Measurements from ENCODE around the gene VDAC2.
"Not testable (repeated sequence)": the region's sequence is repeated elsewhere in the genome, so short reads cannot be mapped to it uniquely, and the experiment has no call there.

VDAC2 gene

DNA sequence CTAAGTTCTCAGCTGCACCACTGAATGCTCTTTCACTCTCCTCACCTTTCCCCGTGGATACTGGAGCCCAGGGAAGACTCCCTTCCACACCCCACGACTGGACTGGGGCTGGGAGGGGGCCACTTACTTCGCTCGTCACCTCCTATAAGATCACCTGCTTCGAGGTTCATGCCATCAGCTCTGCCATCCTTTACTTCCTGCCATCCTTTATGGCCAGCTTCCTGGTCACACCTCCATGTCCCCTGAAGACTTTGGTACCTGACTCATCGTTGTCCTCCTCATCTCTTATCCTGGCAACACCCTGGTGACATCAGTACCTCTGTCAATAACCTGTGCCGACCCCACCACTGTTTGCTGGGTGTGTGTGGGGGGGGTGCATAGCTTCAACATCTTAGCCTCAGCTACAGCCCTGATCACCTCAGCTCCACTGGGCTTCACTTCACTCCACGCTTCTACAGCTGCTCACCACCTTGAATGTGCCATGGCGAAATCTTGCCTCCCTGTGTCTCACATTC lies 8.7 kb upstream of the VDAC2 start:
- no peak for DNase-seq (ENCODE audit: low read depth)

DNA sequence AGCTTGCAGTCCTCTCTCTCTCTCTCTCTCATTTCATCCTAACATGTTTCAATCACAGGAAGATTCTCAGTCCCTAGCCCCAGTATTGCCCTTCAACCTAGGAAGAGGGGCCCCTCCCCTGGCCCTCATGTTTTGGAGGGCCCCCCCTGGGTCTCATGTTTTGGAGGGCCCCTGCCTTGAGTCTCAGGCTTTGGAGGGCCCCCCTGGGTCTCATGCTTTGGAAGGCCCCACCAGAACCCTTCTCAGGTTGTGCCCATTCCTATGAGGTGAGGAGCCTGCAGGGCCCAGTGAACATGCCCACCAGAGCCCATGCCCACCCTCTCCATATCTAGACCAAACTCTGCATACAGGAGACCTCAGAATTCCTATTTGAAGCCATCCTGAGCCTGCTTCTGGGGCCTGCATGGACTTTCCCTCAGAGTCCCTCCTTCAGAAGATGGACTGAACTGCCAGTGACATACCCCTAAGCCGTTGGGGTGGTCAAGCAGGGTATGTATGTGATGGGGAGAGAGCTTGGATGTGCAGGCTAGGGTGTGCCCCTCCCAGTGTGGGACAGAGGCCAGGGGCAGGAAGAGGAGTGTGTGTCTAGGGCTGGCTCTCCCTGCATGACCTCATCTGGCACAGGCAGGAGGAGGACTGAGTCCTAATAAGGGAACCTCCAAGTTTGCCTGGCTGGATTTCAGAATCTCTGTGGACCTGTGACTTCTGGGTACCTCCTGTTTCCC lies 8.1 kb upstream of the VDAC2 start:
- DNase-seq (ENCODE audit: low read depth) = peak; percentile 54

DNA sequence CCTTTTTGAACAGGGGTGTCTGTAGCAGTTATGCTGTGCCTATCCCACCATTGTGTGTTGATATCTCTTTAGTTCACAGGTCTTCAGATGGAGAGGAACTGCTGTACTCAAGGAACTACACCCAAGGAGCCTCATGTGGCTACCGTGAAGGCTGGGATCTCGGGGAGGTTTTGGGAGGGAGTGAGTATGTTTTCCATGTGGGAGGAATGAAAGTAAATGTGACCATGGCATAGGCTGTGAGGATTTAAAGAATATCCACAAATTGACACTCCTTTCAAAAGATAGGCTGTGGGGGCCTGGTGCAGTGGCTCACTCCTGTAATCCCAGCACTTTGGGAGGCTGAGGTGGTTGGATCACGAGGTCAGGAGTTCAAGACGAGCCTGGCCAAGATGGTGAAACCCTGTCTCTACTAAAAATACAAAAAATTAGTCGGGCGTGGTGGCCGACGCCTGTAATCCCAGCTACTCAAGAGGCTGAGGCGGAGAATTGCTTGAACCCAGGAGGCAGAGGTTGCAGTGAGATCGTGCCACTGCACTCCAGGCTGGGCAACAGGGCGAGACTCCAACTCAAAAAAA lies 7.5 kb upstream of the VDAC2 start:
- not testable (repeated sequence) for DNase-seq (ENCODE audit: low read depth)

DNA sequence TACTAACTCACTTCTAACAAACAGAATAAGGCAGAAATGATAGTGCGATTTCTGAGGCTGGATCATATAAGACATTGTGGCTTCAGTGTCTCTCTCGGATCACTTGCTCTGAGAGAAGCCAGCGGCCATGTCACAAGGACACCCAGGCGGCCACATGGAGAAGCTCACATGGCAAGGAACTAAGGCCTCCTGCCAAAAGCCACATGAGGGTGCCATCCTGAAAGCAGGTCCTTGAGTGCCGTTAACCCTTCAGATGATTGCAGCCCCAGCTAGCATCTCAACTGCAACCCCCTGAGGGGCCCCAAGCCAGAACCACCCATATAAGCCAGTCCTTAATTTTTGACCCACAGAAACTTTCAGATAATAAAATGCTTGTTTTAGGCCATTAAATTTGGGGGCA lies 6.9 kb upstream of the VDAC2 start:
- no peak for DNase-seq (ENCODE audit: low read depth)

DNA sequence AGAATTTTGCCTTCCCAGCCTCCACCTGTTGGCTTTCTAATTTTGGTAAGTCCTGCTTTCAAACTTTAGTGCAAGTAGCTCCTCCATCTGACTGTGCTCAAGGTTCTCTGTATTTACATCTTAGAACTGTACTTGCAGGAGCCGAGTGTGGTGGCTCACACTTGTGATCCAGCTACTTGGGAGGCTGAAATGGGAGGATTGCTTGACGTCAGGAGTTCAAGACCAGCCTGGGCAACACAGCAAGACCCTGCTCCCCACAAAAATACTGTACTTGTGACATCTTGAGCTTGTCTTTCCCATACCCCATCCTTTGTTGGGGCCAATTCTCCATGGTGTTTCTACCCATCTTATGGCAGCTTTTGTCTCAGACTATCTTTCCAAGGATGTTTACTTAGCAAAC lies 4.7 kb upstream of the VDAC2 start:
- no peak for DNase-seq (ENCODE audit: low read depth)

DNA sequence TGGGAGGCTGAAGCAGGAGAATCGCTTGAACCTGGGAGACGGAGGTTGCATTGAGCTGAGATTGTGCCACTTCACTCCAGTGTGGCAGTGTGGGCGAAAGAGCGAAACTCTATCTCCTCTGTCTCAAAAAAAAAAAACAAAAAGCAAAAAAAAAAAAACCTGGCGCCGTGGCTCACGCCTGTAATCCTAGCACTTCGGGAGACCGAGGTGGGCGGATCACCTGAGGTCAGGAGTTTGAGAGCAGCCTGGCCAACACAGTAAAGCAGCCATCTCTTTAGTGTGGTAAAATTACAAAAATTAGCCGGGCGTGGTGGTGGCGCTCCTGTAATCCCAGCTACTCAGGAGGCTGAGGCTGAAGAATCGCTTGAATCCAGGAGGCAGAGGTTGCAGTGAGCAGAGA lies 4.0 kb upstream of the VDAC2 start:
- not testable (repeated sequence) for DNase-seq (ENCODE audit: low read depth)

DNA sequence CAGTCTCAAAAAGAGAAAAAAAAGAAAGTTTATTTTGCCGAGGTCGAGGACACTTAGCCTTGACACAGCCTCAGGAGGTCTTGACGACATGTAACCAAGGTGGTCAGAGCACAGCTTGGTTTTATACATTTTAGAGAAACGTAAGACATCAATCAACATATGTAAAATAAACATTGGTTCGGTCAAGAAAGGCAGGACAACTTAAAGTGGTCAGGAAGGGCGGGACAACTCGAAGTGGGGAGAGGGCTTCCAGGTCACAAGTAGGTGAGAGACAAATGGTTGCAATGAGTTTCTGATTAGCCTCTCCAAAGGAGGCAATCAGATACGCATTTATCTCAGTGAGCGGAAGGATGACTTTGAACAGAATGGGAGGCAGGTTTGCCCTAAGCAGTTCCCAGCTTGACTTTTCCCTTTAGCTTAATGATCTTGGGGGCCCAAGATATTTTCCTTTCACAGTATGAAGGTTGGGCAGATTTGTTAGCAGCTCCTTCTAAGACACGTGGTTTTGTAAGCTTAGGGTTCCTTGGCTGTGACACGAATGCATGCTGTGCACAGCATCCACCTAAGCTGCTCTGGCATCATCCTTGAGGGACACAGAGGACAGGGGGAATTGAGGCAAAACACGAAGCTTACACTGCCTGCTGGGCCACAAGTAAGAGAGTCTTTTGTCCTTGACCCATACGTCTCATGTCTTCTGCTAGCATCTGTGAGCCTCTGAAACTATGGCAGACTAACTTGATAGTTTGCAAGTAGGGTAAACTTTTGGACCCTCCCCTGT lies 3.3 kb upstream of the VDAC2 start:
- DNase-seq (ENCODE audit: low read depth) = no peak

DNA sequence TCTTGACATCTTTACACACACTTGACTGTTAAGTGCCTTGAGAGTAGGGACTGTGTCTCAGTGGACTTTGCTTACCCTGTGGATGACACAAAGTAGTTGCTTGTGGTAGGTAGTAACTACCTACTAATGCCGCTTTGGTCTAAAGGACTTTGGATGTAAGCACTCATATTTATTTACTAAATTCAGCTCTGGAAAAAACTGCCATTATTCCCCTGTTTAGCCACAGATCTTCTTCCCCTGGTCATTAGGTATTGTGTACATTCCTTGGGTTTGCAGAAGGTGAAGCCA lies 2.8 kb upstream of the VDAC2 start:
- no peak for DNase-seq (ENCODE audit: low read depth)

DNA sequence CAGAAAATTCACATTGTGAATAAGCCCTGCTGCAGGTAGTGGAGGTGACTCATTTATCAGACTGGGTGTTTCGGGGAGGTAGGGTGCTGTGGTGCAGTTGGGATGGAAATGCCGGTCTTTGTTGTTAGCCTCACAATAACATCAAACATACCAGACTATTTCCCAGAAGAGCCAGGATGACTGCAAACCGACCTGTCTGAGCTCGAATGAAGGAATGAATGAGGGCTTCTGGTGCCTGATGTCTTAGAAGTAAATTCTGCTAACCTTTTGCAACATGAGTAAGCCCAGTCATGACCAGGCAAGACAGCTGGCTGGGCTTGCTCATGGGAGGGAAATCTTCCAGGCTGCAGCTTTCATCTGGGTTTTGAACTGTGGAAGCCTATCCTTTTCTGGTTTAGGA lies 2.4 kb upstream of the VDAC2 start:
- DNase-seq (ENCODE audit: low read depth) = no peak

DNA sequence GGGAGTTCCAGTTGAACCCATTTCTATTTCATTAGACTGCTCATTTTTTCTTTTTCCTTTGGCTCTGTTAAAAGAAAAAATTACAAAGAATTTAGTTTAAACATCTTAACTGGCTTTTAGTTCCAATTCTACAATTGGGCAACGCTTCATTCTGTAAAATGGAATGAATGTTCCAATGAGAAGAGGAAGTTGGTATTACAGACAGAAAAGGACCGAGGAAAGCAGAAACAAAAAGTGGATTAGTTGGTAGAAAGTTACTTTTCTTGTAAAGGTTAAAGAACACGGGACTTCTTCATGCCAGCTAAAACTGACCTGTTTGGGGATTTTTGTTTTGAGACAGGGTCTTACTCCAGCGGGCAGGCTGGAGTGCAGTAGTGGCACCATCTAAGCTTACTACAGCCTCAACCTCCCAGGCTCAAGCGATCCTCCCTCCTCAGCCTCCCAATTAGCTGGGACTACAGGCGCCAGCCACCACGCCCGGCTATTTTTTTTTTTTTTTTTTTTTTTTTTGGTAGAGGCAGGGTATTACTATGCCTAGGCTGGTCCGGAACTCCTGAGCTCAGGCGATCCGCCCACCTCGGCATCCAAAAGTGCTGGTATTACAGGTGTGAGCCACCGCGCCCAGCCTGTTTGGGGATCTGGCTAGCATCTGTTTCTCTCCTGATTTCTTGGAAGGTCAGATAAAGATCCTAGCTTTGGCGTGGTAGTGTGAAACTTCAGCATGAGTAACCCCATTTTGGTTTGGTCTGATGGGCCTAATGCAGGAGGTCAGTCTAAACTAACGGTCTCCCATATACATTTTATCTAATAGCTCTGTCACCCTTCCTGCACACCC lies 1.3 kb upstream of the VDAC2 start:
- DNase-seq (ENCODE audit: low read depth) = no peak

DNA sequence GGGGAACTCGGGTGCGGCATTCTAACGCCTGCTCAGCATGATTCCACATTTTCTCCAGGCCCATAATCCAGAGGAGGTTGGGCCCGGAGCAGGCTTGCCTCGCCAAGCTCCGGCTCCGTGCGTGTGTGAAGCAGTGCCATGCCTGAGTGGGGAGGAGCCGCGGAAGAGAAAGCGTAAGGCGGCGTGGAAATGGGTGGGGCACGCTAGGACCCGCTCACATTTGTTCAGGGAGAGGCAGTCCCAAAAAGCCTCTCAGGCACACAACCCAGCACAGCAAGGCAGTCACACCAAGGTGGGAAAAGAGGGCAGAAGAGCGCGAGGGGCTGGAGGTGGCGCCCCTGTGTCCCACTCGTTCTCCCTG lies 695 bp upstream of the VDAC2 start:
- DNase-seq (ENCODE audit: low read depth) = peak; percentile 50

DNA sequence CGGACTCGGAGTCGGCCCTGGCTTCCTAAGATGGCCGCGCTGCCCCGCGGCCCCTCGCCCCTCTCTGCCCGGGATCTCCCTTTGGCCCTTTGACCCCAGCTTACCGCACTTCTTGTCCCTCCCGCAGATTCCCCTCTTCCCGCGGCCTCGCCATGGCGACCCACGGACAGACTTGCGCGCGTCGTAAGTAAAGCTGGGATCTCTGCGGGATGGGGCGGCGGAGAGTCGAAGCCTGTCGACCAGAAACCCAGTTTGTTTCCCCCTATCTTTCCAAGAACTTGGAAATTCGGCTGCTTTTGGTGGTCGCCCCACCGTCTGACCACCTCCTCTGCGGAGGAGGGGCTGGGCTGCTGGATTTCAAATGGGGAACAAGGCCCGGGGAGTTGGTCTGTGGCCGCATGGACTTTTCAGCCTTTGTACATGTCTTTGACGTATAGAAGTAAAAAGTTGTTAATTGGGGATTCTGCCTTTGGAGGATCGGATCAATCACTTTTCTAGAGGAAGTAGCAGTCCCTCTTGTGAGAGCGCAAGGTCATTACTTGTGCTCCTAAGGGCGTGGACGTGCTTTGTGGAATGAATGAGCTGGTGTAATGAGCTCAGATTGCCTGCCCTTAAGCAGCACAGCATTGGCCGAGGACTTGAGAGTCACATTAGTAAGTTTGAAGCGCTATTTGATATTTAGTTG lies 553 bp downstream of the VDAC2 start:
- DNase-seq (ENCODE audit: low read depth) = no peak

DNA sequence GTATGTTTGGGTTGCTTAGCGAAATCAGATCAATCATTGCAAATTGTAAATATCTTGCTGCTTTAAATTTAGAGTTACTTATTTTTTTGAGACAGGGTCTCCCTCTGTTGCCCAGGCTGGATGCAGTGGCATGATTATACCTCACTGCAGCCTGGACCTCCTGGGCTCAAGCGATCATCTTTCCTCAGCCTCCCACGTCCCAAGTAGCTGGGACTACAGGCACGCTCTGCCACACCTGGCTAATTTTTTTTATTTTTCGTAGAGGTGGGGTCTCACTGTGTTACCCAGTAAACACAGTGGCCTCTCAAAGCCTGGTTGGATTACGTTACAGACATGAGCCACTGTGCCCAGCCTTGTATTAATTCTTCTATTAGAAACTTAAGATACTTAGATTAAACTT lies 1.7 kb downstream of the VDAC2 start:
- DNase-seq (ENCODE audit: low read depth) = no peak

DNA sequence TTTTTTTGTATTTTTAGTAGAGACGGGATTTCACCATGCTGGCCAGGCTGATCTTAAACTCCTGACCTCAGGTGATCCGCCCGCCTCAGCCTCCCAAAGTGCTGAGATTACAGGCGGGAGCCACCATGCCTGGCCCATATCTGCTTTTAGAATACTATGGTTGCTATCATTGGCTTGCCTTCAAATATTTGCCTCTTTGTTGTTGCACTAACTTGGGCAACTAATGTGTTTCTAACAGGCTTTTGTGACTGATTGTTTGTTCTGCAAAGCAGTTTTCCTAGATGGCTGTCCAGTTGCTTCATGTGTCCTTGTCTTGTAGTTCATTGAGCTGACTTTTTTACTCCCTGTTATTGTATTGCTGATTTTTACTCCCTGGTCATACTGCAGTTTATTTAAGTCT lies 9.7 kb downstream of the VDAC2 start:
- no peak for DNase-seq (ENCODE audit: low read depth)

DNA sequence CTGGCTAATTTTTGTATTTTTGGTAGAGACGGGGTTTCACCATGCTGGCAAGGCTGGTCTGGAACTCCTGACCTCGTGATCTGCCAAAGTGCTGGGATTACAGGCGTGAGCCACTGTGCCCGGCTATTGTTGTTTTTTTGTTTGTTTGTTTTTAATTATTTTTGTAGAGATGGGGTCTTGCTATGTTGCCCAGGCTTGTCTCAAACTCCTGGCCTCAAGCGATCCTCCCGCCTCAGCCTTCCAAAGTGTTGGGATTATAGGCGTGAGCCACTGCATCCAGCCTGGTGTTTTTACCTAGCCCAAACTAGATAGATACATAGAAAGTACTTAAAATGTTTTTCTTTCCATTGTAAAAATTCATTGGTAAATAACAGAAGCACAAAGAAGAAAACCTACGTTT lies 10.9 kb downstream of the VDAC2 start:
- not testable (repeated sequence) for DNase-seq (ENCODE audit: low read depth)

DNA sequence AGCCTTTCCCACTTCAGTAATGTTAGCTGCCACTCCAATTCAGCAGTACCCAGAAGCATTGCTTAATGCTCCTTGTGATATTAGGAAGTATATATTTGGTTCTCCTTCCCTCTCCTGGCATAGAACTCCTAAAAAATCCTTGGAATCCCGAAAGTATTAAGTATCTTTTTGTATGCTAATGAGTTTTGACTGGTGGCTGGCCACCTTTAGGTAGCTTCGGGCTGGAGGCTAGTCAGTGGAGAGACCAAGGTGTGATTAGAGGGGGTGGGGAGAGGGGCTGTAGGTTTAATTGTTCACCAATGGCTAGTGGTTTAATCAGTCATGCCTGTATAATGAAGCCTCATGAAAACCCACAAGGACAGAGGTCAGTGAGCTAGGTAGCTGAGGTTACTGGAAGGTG lies 12.9 kb downstream of the VDAC2 start:
- no peak for DNase-seq (ENCODE audit: low read depth)

DNA sequence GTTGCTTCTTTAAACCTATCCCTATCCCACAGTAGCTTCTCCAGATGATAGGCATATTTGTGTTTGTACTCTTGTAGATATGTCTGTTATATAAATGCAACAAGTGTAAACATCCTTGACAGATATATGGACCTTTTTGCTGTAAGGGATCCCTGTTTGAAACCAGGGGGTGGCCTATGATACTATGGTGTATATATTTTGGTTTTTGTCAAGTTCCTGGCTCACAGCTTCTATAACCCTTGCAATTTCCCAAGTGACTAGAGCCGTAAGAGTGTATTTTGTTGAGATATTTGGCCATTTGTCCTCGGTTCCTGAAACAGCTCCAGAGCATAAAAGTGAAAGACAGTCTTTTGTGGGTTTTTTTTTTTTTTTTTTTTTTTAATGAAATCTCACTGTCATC lies 15.5 kb downstream of the VDAC2 start:
- DNase-seq (ENCODE audit: low read depth) = no peak

DNA sequence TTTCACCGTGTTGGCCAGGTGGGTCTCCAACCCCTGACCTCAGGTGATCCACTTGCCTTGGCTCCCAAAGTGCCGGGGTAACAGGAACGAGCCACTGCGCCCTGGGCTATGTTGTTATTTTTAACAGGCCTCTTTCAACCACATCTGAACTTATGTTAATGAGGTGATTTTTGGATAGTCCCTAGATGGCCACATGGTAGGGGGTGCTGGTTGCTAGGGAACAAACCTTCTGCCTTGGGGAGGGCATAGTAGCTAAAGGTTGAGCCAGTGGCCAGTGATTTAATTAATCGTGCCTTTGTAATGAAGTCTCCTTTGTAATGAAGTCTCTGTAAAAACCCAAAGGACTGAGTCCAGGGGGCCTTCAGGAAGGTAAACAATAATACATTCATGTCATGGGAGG lies 16.1 kb downstream of the VDAC2 start:
- DNase-seq (ENCODE audit: low read depth) = no peak

DNA sequence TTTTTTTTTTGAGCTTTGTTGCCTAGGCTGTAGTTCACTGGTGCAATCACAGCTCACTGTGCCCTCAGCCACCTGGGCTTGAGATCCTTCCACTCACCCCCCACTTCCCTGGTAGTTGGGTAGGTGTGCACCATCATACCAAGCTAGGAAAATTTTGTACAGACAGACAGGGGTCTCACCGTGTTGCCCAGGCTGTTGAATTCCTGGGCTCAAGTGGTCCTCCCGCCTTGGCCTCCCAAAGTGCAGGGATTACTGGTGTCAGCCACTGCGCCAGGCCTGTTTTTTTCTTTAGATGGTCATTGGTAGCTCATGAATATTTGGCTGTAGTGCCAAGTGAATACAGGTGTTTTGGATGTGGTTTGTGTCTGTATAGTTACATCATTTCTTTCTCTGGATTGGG lies 17.7 kb downstream of the VDAC2 start:
- no peak for DNase-seq (ENCODE audit: low read depth)

DNA sequence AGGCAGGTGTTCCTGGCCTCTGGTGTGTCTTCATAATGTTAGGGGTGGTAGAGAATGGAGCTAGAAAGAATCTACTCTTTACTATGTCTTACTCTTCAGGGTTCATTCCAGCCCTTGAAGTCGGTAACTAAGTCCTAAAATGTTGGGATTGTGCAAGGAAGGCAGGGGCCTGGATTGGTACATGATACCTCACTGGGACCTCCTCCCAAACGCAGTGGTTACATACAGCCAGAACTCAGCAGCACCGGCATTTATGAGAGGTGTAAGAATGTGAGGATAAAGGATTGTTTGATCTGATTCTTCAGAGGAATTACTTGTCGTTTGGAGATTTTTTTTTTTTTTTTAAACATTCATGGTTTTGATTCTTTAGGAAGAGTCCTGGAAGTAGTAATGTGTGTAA lies 18.2 kb downstream of the VDAC2 start:
- DNase-seq (ENCODE audit: low read depth) = no peak

DNA sequence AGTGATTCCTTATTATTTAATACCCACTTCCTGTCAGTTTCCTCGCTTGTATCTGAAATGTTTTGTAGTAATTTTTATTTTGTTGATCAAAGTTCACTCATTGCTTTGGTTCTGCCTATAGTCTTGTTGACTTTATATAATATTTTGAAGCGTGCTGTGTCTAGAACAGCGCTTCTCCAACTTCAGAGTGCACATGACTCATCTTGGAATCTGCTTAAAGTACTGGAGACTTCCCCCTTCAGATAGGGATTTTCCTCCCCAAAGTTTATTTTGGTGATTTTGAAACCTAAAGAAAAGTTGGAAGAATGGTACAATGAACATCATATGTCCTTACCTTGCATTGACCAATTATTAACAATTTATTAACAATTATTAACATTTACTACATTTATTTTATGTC lies 19.4 kb downstream of the VDAC2 start:
- DNase-seq (ENCODE audit: low read depth) = no peak

DNA sequence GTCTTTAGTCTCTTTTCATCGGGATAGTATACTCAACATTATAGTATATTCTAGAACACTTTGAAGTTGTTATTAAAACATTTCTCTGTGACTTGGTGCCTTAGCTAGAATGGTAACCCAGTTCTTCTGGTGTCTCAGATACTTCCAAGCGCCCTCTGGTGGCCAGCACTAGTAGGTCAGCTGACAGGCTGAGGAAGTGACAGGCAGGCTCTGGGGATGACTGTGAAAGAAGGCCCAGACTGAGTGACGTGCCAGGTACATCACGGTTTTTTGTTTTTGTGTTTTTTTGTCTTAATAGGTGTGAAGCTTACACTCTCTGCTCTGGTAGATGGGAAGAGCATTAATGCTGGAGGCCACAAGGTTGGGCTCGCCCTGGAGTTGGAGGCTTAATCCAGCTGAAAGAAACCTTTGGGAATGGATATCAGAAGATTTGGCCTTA lies 20.0 kb downstream of the VDAC2 start:
- DNase-seq (ENCODE audit: low read depth) = peak; percentile 48

All from GM04503 (cell line).